NCI-H1105 treated with DMSO at 0.1 percent for 48 hours (cell line): ENCODE data around the gene JARID2.

Experiments
- DNase-seq: peaks from one replicate; lab custom pipeline; 2025; lab: John Stamatoyannopoulos, UW

The JARID2 gene

DNA sequence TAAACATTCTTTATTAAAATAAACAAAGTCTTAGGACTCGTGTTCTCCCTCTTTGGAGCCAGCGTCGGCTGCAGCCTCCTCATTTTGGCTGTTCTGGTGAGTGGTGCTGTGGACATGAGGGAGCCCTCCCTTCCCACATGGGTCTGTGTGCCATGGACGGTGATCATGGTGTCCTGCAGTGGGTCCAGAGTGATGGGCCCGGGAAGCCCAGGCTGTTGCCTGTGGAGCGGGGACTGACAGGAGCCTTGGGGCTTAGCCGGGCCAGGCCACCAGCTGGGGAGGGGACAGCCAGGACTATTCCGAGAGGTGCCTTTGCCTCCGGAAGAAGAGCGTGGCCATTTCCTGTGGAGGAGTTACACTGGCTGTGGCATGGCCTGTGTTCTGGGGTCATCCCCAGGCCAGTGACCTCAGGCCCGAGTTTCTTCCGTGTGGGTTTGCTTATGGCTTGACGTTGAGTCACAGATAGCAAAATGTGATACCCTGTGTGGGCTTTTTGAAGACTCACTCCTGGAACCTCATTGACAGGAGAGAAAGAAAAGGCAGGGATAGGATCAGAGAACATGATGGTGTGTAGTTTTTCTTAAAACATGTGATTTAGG is 263.6 kb downstream of the JARID2 start:
- no peak for DNase-seq

DNA sequence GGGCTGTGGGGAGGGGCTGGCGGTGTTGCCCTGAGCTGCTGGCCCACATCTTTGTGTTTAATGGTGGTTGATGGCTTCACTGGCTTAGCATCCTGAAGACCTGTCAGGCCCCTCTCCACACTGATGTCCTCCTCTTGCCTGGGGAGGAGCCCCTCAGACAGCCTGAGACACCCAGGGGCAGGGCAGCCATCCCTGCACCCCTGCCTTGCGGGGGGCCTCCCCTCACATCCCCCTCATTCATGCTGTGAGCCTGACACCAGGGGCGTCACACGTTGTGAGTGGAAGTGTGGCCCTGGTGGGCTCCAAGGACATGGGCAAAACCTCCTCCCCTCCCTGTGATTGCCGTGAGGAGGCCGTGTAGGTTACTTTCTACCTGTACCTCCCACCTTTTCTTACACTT is 264.3 kb downstream of the JARID2 start:
- DNase-seq = no peak

DNA sequence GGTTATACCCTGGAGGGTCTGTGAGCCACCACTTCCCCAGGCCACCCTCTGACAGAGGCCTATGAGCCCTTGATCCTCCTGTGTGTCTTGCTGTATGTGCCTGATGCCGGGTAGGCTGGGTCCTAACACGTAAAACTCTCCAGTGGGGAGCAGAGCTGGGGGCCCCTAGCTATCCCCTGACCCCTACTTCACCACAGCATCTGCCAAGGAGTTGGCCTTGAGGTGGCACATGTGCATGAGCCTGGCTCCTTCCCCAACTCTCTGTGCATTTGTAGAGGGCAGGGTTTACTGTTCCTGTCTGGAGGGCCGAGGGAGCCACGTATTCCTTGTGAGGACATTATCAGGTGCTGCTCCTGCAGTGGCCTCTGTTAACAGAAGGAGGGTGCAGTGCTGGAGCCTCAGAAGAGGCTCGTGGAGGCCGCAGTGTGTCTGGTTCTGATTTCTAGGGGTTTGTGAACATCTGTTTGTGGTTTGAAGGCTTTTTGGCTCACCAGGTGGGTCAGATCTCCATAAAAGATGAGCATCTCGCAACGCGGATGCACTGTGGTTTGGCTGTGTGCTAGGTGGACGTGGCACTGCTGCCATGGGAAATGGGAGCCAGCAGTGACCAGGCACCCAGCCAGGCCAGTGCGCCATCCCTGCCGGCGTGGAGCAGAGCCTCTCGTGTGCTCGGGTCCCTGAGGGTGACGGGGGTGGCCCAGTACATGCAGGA is 264.8 kb downstream of the JARID2 start:
- no peak for DNase-seq

DNA sequence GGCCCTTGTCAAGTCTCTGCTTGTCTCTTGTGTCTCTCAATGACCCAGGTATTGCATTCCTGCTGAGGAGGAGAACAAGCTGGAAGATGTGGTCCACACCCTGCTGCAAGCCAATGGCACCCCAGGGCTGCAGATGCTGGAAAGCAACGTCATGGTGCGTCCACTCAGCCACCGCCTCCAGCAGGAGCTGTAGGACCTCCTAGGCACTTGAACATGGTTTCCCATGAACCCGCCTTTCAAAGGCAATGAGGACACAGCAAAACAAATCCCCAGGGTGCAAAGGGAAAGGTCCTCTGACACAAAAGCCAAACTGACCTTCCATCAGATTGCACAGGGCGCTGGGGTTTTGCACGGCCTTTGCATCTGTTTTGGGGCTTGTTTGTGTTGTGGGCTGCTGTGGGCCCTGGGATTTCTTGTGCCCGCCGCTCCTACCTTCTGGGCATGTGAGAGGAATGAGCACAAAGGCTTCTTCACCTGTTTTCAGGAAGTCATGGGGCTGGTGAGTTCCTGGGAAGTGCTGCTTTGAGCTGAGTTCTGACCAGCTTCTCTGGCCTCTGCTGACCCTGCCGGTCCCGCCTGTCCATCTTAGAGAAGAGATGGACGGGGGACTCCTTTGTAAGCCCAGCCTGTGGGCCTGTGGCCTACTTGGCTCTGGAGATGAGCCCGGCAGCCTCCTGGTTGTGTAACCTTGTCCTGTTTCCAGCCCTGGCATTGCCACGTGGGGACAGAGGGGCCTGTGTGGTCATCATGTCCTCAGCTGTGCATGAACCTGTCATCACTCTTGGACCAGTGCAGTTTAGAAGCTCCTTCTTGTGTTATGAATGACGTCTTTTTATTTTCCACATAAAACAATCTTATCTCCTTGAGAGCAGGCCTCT is 265.6 kb downstream of the JARID2 start:
- DNase-seq = no peak

DNA sequence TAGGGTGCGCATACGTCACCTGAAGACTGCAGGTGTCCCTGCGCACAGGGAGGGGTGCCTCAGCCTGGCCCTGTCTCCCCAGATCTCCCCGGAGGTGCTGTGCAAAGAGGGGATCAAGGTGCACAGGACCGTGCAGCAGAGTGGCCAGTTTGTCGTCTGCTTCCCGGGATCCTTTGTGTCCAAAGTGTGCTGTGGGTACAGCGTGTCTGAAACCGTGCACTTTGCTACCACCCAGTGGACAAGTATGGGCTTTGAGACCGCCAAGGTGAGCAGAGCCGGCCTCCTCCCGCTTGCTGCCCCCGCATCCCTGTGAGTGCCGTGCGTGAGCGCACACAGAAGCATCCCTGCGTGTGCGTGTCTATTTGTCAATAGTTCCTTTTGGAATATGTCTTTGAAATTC is 266.3 kb downstream of the JARID2 start:
- no peak for DNase-seq

DNA sequence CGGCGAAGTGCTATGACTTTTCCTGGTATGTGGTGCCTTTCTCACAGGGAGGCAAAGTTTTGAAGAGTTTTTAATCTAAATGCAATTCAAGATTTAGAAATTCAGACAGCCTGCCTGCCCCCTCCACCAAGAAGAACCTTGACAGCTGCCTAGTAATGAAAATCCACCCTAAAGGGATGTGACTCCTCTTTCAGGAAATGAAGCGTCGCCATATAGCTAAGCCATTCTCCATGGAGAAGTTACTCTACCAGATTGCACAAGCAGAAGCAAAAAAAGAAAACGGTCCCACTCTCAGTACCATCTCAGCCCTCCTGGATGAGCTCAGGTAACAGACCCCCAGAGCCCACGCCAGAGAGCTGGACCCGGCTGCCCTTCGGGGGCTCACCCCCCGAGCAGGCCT is 266.9 kb downstream of the JARID2 start:
- no peak for DNase-seq

DNA sequence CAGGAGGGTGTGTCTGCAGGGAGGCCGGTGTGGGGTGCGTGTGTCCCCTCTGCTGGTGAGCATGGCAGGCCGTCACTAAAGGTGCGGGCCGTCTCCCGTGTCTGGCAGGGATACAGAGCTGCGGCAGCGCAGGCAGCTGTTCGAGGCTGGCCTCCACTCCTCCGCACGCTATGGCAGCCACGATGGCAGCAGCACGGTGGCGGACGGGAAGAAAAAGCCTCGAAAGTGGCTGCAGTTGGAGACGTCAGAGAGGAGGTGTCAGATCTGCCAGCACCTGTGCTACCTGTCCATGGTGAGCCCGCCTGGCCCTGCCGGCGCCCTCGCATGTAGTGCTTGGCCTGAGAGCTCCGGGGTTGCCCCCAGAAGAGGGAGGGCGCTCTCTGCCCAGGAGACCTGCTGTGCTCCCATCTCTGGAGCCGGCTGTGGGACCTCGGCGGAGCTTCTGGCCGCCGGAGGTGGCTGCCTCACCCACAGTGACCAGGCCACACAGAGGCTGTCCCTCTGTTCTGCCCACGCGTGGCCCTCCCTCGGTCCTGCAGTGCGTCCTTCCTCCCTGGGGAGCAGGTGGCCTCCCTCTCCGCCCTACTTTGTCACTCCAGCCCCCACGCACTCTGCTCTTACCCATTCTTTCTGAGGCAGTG is 267.4 kb downstream of the JARID2 start:
- DNase-seq = no peak

DNA sequence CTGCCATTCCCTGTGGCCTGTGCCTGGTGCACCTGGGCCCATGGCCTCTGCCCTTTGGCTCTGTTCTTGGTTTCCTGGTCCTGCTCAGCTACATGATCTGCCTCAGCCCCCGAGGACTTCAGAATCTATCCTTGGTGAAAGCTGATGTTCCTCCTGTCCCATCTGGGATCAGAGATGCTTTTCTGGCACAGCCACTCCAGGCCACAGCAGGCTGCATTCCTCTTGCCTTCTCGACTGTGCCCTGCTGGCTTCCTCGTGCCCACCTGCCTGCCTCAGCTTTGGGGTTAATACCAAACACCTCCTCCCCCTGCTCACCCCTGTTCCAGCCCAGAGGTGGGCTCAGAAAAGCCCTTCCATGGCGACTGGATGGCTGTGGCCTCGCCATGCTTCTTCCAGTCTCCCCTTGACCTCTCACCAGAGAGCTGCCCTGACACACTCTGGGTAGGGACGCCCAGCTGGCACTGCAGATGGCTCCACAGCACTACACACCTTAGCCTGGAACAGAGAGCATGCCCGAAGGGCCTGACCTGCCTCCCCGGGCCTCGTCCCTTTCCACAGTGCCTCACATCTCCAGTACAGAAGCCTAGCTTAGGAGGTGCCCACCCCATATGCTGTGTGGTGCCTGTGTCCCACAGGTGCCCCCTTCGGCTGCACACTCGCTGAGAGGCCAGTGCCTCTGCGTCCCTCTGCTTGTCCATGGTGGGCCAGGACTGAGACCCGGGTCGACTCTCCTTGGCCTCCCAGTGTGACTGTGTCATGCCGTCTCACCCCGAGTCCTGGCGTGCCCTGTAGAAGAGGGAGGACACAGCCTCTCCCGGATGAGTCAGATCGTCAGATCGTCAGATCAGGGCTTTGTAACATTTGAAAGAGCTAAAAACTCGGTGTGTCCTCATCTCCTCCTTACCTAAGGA is 268.2 kb downstream of the JARID2 start:
- DNase-seq = no peak

DNA sequence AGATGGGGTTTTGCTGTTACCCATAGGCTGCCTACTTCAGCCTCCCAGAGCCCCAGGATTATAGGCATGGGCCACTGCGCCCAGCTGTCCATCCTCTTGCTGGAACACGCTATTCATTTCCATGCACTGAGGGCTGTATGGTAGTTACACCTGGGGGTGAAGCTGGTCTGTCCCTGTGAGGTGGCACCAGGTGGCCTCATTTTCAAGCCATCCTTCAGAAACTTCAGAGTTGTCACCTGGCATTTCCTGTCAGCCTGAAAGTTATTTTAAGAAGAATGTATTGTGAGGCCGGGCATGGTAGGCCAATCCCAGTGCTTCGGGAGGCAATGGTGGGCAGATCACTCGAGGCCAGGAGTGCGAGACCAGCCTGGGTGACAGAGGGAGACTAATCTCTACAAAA is 269.4 kb downstream of the JARID2 start:
- no peak for DNase-seq

DNA sequence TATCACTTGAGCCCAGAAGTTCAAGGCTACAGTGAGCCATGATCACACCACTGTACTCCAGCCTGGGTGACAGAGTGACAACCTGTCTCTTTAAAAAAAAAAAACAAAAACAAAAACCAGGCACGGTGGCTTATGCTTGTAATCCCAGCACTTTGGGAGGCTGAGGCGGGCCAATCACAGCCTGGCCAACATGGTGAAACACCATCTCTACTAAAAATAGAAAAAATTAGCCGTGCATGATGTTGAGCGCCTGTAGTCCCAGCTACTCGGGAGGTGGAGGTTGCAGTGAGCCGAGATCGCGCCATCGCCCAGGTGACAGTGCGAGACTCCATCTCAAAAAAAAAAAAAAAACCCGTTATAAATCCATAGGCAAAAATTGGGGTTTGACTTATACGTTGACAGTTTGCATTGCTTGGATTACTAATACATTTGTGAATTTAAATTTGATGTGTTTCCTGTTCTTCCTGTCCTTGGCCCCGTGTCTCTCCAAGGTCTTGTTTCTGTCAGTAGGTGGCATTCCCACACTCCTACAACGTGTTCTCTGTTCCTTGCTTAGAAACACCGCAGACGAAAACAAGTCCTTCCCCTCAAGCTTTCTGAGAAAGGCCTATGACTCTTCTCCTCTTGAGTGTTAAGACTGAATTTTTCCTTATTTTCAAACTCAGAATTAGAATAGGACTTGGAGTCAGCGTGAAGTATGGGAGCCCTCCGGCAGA is 269.9 kb downstream of the JARID2 start:
- no peak for DNase-seq

DNA sequence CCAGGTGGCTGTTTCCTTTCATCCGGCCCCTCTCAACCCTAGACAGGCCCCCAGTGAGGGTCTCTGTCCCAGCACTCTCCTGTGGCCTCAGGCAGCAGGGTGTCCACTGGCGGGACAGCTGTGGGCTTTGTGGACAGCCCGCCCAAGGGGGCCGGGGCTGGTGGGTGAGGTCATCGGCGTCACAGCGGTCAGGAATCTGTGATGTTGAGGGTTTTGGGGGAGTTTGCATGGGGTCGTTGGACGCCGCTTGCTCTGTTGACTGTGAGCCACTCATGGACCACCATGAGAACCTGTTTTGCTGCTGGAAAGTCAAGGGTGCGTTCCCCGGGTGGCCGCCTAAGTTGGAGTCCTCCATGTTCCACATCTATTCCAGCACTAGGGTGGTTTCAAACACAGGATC is 270.5 kb downstream of the JARID2 start:
- DNase-seq = no peak

DNA sequence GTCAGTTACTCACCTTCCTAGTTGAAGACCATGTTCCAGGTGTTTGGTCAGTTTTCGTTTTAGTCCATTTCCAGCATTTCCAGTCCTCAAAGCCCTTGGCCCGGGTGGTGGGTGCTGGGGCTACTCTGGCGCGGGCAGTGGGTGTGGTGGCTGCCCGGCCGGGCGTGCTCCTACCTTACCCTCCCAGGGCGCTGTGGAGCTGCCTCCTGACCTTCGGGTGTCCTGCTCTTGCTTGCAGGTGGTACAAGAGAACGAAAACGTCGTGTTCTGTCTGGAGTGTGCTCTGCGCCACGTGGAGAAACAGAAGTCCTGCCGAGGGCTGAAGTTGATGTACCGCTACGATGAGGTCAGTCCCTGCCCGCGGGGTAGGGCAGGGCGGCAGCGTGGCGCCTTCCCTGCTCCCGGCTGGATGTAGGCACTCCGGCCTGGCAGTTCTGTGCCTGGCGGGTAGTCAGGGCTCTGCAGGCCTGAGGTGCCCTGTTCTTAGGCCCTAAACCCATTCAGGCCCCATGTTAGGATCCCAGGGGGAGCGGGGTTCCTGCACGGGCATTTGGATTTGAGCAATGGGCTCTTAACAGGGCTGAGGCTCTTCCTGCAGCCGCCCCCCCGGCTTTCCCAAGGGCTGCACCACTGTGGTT is 271.2 kb downstream of the JARID2 start:
- no peak for DNase-seq

DNA sequence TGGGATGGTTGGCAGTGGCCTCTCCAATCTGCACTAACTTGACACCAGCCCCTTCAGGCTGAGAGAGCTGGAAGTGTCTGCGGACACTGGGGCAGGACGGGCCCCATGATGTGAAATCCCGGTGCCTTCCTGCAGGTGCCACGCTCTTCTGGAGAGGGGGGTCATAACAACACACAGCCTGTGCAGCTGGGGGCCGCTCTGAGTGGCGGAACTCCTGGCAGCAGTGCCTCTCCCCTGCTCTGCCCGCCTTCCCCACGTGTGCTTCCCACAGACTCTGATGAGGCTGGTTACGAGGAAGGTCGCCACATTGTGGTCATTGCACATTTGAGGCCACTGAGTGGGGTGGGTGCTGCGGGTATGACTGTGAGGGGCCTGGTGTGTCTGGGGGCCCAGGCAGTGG is 271.7 kb downstream of the JARID2 start:
- no peak for DNase-seq

DNA sequence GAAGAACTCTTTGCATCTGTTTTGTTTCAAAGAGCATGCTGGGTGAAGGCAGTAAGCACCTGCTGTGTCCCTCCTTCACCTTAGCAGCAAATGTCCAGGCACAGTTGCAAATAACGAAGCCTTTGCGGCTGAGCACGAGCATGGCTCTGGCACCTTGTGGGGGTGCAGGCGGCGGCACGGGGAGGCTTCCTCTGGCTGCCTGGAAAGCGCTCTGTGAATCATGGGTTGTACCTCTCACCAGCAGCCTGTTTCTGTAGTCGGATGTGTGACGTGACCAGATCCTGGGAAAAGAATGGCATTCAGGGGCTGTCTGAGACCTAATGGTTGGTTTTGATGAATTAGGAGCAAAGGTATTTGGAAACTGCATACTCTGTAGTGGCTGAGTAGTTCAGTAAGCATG is 272.2 kb downstream of the JARID2 start:
- no peak for DNase-seq

DNA sequence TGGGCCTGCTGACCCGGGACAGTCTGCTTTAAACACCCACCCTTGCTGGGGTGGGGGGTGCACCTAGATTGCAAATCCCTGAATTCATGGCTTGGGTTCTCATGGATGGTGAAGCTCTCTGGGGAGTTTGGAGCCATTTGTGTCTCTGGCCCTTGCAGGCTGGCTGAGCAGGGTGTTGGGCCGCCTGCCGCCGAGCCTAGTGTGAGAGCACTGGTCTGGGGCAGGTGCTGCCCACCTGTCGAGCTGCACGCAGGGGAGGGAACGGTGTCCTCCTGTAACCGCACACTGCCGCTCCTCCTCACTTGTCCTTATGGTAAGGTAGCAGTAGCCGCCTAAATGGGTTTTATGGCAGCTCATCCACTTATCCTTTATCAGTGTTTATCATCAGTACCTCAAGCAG is 273.0 kb downstream of the JARID2 start:
- DNase-seq = no peak

DNA sequence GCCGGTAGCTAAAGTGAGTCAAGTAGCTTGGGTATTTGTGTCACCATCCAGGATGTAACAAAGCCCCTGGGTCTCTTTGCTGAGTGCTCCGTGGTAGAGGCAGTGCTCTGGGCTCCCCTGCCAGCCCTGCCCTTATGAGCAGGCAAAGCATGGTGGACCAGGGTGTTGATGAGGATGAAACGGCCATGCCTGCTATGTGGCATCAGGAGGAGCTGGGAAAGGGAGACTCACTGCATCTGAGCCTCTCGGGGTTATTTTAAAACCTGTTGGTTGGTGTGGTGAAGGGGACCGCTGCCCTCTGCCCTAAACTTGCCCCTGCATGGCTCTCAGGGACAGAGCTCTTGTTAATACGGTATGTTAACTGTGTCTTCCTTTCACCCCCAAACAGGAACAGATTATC is 273.8 kb downstream of the JARID2 start:
- no peak for DNase-seq

DNA sequence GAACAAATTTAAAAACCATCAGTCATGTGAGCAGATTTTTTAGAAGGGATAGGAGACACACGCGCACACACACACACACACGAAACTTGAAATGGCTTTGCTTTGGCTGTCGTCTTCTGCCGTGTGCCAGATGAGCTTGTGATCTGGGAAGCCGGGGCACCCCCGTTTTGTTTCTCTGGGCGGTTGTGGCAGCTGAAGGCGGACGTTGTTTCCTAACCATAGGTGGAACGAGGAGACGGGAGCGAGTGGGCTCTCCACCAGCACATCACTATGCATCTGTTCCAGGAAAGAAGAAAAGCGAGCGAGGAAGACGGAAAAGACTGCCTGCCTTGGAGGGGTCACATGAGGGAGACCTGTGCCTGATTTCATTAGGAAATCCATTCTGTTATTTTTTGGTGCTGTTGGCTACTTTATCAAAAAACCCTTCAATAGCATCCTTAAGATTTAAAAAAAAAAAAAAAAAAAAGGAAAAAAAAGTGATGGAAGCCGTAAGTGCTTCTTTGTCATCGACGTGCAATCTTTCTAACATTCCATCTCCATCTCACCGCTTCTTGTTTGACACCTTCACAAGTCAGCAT is 274.8 kb downstream of the JARID2 start:
- no peak for DNase-seq

DNA sequence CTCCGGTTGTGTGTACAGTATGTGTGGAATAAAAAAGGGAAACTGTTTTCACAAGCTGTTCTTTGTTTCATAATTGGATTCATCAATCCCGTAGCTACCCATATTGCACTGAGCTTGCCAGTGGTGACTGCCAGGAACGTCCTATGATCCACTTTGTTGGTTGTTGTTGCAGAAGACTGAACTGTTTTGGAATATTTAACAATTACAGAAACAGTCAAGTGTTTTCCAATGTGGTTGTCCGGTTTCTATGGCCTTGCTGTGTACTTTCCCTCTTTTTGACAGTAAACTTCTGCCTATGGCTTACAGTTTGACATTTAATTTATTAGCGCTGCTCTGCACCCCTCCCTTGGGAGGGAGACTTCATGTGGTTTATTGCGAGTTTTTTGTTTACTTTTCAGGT is 275.7 kb downstream of the JARID2 start:
- DNase-seq = no peak

DNA sequence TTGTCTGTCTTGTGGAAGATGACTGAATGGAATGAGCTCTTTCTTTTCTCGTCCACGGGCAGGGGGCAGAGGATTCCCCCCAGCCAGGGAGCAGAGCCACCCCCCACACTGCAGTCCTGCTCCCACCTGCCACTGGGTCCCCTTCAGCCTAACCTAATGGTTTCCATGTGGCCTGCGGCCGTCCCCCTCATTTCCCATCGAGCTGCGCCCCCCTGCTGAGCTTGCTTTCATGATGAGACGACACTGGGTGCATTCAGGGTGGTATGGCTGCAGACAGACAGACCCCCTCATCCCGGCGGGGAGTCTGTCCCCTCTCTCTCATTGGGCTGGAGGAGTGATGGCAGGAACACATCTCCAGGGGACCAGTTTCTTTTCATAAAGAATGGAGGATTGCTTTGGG is 276.2 kb downstream of the JARID2 start:
- DNase-seq = no peak

DNA sequence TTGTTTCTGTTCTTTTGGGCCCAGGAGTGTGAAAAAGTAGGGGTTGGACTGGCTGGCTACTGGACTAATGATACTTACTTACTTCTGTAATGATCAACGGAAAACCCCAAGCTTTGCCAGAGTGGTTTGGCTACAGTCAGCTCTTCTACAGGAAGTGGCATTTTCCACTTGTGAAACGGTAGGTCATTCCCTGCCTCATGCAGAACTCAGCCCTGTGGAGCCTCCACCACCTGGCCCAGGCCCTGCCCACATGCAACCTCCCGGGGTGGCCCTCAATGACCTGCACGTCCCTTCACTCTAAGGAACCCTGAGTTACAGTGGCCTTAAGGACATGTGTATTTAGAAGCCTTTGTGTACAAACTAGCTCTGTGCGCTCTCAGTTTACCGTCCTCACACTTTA is 276.6 kb downstream of the JARID2 start:
- DNase-seq = no peak
